NCI-H526 (cell line): Measurements from ENCODE around the gene SH2D6.
"Not testable (repeated sequence)": the region's sequence is repeated elsewhere in the genome, so short reads cannot be mapped to it uniquely, and the experiment has no call there.

ENCODE experiments used
- DNase-seq, 2 experiments: peaks; one replicate each; lab custom pipeline; 2025; lab: John Stamatoyannopoulos, UW

SH2D6 gene

GRCh38 chr2:85418132-85419008, at the start of gene SH2D6:
TSS of gene SH2D6 (plus strand) at chr2:85418714. CDS start at chr2:85429466, 10,752 bp downstream.
- DNase-seq: peak; percentile 68 to 88

GRCh38 chr2:85368921-85369320, 49.6 kb upstream of the SH2D6 start:
- no peak for DNase-seq

GRCh38 chr2:85369500-85369899, 49.0 kb upstream of the SH2D6 start:
- no peak for DNase-seq

DNA sequence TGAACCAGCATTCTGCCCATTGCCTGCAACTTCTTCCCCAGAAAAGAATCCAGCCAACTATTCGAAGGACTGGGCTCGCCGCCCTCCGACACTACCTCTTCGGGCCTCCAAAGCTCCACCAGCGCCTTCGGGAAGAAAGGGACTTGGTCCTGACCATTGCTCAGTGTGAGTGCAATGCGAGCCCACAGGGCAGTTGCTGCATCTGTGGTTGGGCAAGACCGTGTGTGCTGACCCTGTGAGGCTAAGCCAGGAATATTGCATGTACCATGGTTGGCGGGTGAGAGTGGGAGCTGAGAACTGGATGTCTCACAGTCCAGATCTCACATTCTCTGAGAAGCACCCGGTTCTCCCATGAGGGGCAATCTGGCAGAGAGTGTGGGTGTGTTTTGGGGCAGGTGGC, 47.5 kb upstream of the SH2D6 start:
- no peak for DNase-seq

GRCh38 chr2:85376291-85377065, 42.0 kb upstream of the SH2D6 start:
- DNase-seq: no peak

DNA sequence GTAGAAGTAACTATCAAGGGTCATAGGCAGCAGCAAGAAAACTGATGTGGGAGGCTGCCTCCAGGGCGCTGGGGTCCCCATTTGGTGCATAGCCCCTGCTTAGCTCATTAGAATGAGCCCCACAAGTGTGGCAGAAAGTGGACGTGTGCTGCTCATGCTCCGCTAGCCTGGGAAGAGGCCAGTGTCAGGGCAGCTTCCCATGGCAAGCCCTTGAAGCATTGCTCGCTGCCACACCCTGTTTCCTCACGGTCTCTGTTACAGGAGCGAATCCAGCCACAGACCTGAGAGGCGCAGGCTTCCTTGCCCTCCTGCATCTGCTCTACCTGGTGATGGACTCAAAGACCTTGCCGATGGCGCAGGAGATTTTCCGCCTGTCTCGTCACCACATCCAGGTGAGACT, 41.4 kb upstream of the SH2D6 start:
- DNase-seq: no peak

DNA sequence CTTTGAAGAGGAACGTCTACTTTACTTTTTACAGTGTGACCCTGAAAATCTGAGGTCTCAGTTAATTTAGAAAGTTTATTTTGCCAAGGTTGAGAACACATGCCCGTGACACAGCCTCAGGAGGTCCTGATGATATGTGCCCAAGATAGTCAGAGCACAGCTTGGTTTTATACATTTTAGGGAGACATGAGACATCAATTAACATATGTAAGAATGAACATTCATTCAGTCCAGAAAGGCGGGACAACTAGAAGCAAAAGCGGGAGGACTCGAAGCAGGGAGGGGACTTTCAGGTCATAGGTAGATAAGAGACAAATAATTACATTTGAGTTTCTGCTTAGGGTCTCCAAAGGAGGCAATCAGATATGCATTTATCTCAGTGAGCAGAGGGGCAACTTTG, 40.3 kb upstream of the SH2D6 start:
- DNase-seq: no peak

GRCh38 chr2:85380048-85380447, 38.5 kb upstream of the SH2D6 start:
- DNase-seq: no peak

DNA sequence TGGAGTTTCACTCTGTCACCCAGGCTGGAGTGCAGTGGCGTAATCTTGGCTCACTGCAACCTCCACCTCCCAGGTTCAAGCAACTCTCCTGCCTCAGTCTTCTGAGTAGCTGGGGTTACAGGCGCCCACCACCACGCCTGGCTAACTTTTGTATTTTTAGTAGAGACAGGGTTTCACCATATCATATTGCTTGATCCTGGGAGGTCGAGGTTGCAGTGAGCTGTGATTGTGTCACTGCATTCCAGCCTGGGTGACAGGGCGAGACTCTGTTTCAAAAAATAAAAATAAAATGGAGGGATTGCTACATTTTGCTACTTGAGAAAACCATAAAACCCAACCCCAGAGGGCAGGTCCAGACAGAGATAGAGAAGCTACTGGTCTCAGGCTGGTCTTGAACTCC, 35.4 kb upstream of the SH2D6 start:
- not testable (repeated sequence) for DNase-seq

DNA sequence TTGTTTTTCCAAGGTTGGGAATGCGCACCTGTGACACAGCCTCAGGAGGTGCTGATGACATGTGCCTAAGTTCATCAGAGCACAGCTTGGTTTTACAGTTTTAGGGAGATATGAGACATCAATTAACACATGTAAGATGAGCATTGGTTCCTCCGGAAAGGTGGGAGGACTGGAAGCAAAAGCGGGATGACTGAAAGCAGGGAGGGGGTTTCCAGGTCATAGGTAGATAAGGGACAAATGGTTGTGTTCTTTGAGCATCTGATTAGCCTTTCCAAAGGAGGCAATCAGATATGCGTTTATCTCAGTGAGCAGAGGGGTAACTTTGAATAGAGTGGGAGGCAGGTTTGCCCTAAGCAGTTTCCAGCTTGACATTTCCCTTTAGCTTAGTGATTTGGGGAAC, 34.7 kb upstream of the SH2D6 start:
- DNase-seq: no peak

GRCh38 chr2:85385746-85386145, 32.8 kb upstream of the SH2D6 start:
- DNase-seq: no peak

DNA sequence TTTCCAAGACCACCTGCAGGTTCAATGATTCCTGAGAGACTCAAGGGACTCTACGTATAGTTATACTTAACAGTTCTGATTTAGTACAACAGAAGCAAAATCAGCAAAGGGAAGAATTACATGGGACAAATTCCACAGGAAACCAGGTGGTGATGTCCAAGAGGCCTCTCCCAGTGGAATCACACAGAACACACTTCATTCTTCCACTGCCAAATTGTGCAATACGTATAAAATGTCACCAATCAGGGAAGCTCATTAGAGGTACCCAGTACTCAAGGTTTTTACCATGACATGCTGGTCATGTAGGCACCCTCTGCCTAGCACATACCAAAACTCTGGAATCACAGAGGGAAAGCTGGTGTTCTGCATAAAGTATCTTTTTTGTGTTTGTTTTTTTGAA, 30.8 kb upstream of the SH2D6 start:
- DNase-seq: no peak

GRCh38 chr2:85388878-85389538, 29.5 kb upstream of the SH2D6 start:
- no peak for DNase-seq

DNA sequence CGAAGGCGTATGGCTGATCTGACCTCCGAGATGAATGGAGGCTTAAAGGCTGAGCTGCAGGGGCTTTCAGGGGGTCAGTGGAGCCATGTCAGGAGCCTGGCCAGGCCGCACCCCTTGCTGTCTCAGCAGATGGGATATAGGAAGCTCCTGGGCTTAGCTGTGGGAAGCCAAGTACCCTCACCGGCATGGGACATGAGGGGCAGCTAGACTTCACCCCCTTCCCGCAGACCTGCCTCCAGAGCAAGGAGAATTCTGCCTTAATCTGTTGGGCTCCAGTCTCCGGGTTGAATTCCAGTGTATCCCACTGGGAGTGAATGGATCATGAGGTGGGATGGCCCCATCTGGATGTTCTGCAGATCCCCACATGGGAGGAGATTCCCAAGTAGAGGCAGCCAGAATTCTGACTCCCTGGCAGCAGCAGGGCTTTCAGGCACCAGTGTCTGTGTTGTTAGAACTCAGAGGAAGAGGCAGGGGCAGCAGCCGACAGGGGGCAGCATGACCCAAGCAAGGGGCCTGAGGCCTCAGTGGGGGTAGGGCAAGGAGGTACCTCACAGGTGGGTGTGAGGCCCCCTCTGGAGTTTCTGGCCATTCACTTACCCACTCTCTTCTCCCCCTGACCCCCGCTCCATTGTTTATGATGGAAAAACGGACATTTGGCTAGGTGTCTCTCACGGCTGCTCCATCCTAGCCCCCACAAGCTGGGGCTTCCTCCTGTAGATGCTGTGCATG, 27.4 kb upstream of the SH2D6 start:
- DNase-seq: peak in 1 of 2 experiments; percentile 55

- DNase-seq: no peak
Observed at GRCh38 chr2:85393836-85394235, 24.7 kb upstream of the SH2D6 start.

DNA sequence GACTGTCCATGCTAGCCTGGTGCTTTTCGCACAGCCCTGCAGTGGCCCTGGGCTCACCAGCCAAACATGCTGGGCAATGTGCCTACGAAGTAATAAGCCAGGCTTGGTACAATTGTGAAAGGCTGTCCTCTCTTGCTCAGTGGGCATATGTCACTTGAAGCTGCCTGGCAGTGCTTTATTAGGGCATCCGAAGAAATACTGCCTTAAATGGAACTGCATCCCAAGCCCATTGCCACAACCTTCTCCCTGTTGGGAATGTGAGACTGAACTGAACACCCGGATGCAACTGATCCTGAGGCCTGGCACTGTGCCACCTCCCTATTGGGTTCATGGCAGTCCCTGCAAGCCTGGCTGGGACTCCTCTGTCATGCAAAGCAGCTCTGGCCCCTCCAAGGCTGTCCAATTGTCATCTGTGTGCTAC, 24.2 kb upstream of the SH2D6 start:
- DNase-seq: peak in 1 of 2 experiments; percentile 25

GRCh38 chr2:85394976-85395375, 23.5 kb upstream of the SH2D6 start:
- no peak for DNase-seq

- DNase-seq: no peak
Observed at GRCh38 chr2:85395912-85396475, 22.5 kb upstream of the SH2D6 start.

- no peak for DNase-seq
Observed at GRCh38 chr2:85396531-85397470, 21.7 kb upstream of the SH2D6 start.

DNA sequence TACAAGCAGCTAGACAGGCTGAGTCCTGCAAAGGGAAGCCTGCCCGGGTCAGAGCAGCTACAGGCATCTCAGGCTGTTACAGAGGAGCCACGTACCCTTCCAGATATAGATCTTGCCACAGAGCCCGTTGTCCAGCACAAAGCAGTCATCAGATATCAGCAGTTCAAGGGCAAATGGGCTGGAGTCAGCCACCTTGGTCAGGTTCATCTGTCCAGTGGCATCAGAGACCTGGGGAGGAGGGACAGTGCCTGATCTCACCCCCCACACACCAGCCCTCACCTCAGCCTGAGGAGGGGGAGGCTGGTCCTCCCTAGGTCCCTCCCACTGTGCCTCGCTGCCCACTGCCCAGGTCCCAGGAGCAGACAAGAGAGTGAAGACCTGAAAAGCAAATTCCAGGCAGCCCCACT, 20.6 kb upstream of the SH2D6 start:
- no peak for DNase-seq
